Stimulated activated CD8-positive, alpha-beta memory T cell treated with anti-CD3 and anti-CD28 coated beads, Interleukin-15, amount 100 ng/mL, for 4 hours (primary cell): ENCODE measurements around the gene MRRF.

ENCODE experiments used
- DNase-seq, 2 donors: peaks; one replicate each; pipeline ENCODE4 v3.0.0-alpha.2; 2020; ENCODE audit warnings: low read depth in 2 of 2

MRRF gene, protein sequence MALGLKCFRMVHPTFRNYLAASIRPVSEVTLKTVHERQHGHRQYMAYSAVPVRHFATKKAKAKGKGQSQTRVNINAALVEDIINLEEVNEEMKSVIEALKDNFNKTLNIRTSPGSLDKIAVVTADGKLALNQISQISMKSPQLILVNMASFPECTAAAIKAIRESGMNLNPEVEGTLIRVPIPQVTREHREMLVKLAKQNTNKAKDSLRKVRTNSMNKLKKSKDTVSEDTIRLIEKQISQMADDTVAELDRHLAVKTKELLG

DNA sequence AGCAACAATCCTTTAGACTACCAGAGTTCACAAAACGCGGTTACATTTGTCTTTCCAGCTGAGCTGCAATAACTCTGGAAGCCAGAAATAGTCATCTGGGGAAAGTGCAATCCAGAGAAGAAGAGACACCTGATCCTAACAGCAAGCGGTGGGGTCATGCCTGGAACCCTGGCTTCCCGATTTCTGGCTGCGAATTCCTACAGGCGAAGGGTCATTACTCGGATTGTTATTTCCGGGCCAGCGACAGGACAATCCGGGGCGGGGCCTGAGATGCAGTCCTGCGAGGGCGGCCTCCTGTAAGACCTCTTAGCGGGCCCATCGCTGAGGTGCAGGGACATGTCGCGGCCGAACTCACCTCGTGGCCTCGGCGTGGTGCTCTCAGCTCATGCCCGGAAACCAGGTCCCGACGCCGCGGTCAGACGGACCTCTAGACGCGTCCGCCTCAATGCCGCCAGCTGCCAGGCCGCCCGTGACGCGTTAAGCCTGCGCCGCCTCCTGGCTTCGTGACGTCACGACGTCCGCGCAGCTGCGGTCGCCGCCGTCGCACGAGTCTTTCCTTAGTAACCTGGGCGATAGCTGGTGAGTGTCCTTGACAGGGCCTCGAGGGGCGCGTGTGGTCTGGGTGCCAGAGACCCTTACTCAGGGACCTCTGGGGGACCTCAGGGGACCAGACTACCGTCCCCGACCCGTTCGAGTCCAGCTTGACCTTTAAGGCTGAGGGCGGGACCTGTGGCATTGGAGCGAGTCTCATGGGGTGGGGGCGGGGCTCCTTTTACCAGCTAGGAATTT lies at the start of gene MRRF, which contains the start of gene RBM18:
TSS of gene MRRF (plus strand) at position 523 of the 789 bp plus-strand sequence. CDS start 6,010 bp downstream, outside the sequence.
TSS of gene RBM18 (minus strand) at position 481 of the 789 bp plus-strand sequence. CDS start 3,348 bp downstream, outside the sequence.
- DNase-seq, result peak; percentile 76 to 84

DNA sequence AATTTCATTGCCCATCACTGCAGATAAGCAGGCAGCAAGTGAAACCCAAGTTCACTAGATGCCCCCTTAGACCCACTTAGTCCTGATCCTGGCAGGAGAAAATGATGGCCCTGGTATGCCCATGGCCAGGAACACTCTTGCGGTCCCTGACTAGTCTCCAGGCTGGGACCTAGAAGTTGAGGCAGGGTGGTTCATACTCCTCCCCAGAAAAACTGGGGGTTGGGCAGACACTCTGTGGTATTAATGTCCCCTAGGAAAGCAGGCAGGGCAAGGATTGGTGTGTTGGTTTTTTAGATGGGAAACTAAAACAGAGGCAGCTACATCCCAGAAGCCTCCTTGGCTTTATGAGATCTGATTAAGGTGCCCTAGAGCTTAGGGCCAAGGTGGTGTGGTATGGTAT lies 49.0 kb upstream of the MRRF start:
- DNase-seq, result no peak

DNA sequence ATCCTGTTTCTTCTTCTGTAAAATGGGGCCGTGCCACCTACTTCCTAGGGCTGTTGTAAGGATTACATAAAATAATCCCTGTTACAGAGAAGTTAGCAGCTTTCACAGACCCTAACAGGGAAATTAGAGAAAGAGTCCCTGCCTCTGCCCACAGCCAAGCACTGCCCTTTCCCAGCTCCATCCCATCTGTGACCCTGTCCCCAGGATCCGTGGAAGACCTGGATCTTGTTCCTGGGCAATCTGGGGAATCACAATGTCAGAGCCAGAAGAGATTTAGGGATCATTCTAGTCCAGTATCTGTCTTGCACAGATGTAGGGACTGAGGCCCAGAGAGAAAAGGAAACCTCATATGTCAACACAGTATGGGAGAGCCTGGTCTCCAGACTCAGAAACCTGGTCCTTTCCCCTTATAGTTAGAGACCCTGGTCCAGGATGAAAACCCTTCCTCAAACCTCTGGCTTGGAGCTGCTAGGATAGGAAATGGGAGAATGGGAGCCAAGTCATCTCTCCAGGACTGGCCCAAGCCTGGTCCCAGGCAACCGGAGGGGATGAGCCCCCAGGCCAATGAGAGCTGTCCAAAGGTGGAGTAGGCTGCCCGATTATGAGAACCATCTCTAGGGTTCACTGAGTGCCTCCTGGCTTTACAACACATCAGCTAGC lies 48.4 kb upstream of the MRRF start:
- no peak for DNase-seq

DNA sequence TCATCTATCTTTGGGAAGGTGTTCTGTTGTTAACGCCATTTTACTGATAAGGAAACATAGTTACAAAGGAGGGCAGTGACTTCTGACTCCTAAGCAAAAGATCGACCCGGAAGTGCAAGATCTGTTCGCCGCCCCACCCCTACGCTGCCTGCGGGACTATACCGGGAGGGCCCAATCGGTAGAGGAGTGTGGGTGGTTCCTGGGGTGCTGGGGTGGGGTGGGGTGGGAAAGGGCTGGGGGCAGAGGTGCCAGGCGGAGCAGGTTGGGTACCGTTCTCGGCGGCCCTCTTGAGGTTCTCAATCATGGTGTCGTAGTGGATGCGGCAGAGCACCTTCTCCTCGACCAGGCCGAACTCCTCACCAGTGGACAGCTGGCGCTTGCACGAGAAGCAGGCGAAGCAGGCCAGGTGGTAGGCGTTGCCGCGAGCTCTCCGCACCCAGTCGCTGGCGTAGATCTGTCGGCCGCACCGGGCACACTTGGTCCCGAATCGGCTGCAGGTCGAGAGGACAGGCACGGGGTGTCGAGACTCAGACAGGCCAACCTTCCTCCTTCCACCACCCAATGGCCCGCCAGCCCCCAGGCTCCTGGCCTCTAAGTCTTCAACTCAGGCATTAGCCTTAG lies 47.8 kb upstream of the MRRF start:
- no peak for DNase-seq

DNA sequence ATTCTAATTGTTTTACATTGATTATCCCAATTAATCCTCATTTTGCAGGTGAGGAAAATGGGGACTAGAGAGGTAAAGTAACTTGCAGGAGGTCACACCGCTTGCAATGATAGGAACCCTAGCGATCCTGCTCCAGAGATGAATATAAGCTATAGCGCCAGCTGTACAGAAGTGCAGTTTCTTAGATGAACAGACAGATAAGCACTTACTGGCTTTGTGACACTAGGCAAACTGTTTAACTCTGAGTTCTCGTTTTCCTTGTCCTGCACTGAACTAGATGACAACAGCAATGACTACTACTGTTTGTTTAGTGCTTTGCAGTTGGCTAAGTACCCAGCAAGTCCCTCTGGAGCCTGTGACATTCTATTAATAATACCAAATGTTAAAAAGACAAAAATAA lies 47.0 kb upstream of the MRRF start:
- no peak for DNase-seq

GRCh38 chr9:122218071-122218934 lies 46.4 kb upstream of the MRRF start:
- no peak for DNase-seq

DNA sequence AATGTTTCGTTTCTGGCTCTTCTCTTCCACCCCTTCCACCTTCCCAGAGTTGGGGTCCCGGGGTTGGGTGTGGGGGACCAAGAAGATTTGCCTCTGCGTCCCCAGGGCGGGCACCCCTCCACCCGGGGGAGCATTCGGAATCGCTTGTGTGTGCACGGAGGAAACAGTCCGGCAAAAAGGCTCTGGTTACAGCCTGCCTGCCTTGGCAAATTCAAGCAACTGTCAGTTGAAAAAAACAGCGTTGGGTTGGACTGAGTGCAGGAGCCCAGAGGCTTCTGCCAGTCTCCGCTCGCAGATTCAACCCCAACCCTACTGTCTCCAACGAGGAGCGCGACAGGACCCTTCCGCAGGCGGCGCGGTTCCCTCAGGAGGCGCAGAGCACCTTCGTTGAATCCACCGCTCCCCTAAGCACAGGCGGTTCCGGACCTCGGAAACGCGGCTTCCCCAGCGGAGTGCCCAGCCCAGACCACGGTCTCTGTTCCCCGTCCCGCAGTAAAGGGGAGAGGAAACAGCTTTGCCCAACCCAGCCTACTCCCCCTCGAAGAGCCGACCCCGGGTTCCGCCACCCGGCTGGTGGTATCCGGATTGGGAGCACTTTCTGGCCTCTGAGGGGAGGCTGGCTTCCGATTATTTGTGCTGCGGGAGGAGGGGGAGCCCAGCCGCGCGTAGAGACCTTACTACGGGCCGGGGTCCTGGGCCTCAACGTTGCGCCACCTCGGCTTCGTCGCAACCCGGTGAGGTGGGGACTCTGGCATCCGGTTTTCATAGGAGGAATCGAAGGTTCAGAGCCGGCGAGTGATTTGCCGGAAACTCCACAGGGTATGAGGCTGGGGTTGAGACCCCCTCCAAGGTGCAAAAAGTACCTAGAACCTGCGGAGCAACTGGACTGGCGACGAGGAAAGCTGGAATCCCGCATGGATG lies 45.5 kb upstream of the MRRF start:
- DNase-seq, result no peak

GRCh38 chr9:122219856-122220672 lies 44.6 kb upstream of the MRRF start:
- no peak for DNase-seq

GRCh38 chr9:122220673-122221182 lies 44.0 kb upstream of the MRRF start:
- DNase-seq, result no peak

GRCh38 chr9:122221183-122221811 lies 43.4 kb upstream of the MRRF start:
- no peak for DNase-seq

DNA sequence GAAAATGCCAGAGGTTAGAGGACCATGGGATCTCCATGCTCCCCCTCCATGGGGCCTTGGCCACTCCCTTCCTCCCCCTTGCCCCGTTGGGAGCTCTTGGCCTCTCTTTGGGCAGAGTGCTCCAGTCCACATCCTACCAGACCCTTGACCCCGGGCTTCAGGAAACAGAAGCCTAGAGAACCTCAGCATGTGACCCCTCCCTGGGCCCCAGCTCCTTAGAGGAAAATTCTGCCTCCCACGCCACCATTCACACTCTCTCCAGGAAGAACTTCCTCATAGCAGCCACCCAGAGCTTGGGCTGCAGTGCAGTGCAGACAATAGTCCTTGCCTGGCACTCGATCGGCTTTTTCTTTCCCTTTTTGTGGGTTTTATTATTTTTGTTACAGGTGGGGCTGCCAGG lies 41.9 kb upstream of the MRRF start:
- no peak for DNase-seq

- no peak for DNase-seq
These were observed 41.2 kb upstream of the MRRF start for GRCh38 chr9:122223435-122223834.

DNA sequence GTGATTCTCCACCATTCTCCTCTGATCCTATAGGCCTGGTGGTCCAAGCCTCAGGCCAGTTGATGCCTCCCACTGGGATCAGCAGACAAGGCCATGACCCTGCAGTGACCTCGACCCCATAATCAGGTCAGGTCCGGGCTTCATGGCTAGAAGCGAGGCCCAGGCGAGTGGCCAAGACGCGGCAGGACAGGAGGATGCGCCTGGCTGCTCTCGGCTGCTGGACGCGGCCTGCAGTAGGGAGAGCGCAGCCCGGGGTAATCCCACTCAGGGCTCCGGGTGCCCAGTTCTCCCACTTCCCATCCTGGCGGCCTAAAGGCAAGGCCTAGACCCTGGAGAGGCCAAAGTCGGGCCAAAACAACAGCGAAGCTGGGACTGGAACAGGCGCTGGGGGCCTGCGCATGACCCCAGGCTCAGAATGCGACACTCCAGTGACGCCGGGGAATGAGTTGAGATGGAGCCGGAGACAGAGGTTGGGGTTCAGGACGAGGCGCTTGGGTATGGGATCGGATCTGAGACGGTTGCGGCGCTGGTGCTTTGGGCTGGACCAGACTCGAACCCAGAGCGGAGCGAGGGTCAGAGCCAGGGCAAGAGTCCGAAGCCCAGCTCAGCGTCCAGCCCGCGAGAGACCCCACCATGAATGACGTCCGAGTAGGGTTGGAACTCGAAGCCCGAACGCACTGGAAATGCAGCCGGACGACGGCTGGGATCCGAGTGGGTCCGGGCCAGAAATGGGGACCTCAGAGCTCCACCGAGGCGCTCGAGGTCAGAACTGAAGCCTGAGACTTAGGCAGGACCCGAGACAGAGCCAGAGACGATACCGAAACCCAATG lies 39.2 kb upstream of the MRRF start:
- no peak for DNase-seq

DNA sequence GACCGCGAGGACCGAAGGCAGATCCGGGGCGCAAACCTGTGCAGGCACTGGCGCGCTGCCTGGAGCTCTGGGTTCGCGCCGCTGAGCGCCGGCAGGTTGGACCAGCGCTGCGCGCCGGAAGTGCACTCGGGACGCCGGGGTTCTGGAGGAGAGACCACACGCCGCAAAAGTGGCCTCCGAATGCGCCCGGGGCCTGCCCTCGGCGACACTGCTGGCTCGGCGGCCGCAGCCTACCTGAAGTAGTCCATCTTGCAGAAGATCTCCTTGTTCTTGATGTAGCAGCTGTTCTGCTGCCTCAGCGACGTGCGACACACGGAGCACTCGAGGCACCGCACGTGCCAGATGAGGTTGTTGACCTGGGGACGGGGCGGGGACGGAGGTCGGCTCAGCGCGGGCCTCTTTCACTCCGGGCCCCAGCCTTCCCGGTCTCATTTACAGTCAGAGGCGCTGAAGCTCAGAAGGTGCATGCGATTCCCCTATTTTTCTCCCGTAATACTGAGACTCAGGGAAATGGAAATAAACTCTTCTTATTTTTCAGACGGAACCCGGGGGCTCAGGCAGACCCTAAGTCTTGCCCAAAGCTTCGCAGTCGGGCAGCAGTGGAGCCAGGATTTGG lies 38.4 kb upstream of the MRRF start:
- no peak for DNase-seq

- DNase-seq, result no peak
These were observed 37.7 kb upstream of the MRRF start for GRCh38 chr9:122226758-122227574.

GRCh38 chr9:122227575-122227900 lies 37.1 kb upstream of the MRRF start:
- DNase-seq, result no peak

GRCh38 chr9:122228191-122228567 lies 36.5 kb upstream of the MRRF start:
- DNase-seq, result no peak
